Neuron (in vitro differentiated cells): ENCODE results near the gene SLC30A3.
A peak's percentile ranks its signal among the peaks of the same experiment; 100 is the strongest.

Experiments used
- H2AFZ ChIP-seq: one replicate; pipeline ENCODE4 v1.6.1; 2013; ENCODE audit warnings: low read depth, mild to moderate bottlenecking, inconsistent platforms, low read length, moderate library complexity
- H3K27me3 ChIP-seq: one replicate; pipeline ENCODE4 v1.6.1; 2013; ENCODE audit warnings: low read length; ENCODE audit not compliant: insufficient read depth
- H3K36me3 ChIP-seq: one replicate; pipeline ENCODE4 v1.6.1; 2013; ENCODE audit warnings: low read length; ENCODE audit not compliant: insufficient read depth
- H3K4me1 ChIP-seq: one replicate; pipeline ENCODE4 v1.6.1; 2013; ENCODE audit warnings: low read length; ENCODE audit not compliant: insufficient read depth
- H3K4me3 ChIP-seq: 2 replicates; pipeline ENCODE4 v1.5.1; 2013; ENCODE audit warnings: mild to moderate bottlenecking, low read length, moderate library complexity
- H3K9me3 ChIP-seq: one replicate; pipeline ENCODE4 v1.6.1; 2013; ENCODE audit warnings: low read length

The SLC30A3 gene

DNA sequence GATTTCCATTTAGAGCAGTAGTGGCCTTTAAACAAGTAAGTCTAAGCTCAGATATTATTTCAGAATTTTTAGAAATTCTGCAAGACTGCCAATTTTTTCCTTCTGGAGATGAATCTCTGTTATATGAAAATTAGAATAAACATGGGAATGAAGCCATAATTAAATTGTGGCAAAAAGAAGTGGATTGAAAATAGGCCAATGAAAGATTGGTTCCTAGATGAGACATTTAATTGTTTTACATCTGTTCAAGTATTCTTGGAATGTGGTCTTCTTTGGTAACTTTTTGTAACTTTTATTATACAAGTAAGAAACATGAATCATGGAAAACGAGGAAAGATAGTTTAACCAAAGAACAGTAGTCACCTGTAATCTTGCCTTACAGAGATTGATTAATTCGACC lies 35.3 kb downstream of the SLC30A3 start:
- peaks cover 67% of the 10 kb centered on the region for H3K36me3 ChIP-seq
- H3K4me1 ChIP-seq, result no peaks in the 10 kb centered on the region
- no peak overlapping the region for H3K4me3 ChIP-seq
- H2AFZ ChIP-seq, result no peak overlapping the region
- no peaks in the 10 kb centered on the region for H3K9me3 ChIP-seq
- H3K27me3 ChIP-seq, result no peaks in the 10 kb centered on the region

DNA sequence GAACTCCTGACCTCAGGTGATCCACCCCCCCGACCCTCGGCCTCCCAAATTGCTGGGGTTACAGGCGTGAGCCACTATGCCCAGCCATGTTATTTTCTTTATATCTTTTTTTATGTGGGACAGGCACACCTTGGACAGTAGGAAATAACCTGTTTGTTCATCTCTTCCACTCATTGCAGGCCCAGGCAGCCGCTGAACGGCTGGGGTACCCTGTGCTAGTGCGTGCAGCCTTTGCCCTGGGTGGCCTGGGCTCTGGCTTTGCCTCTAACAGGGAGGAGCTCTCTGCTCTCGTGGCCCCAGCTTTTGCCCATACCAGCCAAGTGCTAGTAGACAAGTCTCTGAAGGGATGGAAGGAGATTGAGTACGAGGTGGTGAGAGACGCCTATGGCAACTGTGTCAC lies 37.3 kb downstream of the SLC30A3 start:
- Histone ChIP-seq H2AFZ (no peak overlapping the region), H3K27me3 (no peaks in the 10 kb centered on the region), H3K36me3 (peaks cover 67% of the 10 kb centered on the region), H3K4me1 (no peaks in the 10 kb centered on the region), H3K9me3 (no peaks in the 10 kb centered on the region), H3K4me3 (no peak overlapping the region)

GRCh38 chr2:27223416-27223815 lies 39.4 kb downstream of the SLC30A3 start:
- H3K27me3 ChIP-seq, result no peaks in the 10 kb centered on the region
- no peaks in the 10 kb centered on the region for H3K4me1 ChIP-seq
- no peak overlapping the region for H2AFZ ChIP-seq
- H3K36me3 ChIP-seq, result peaks cover 77% of the 10 kb centered on the region
- H3K4me3 ChIP-seq, result no peak overlapping the region
- H3K9me3 ChIP-seq, result no peaks in the 10 kb centered on the region

GRCh38 chr2:27222407-27222806 lies 40.4 kb downstream of the SLC30A3 start:
- H3K36me3 ChIP-seq, result peaks cover 80% of the 10 kb centered on the region
- H2AFZ ChIP-seq, result no peak overlapping the region
- H3K4me1 ChIP-seq, result no peaks in the 10 kb centered on the region
- H3K27me3 ChIP-seq, result no peaks in the 10 kb centered on the region
- H3K9me3 ChIP-seq, result no peaks in the 10 kb centered on the region
- no peak overlapping the region for H3K4me3 ChIP-seq

DNA sequence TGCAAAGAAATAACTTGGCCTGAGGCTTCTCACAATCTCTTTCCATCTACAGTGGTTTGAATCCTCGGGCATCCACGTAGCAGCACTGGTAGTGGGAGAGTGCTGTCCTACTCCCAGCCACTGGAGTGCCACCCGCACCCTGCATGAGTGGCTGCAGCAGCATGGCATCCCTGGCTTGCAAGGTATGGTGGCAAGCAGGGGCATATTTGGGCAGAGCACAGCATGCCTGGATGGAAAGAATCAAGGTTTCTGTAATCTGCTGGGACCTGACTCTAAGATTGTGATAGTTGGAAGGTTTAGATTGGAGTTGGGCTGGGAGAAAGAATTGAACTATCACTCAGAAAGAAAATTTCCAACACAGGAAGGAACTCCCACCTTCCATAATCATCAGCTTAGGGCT lies 41.7 kb downstream of the SLC30A3 start:
- peaks cover 4% of the 10 kb centered on the region for H3K4me1 ChIP-seq
- no peaks in the 10 kb centered on the region for H3K9me3 ChIP-seq
- H2AFZ ChIP-seq, result no peak overlapping the region
- no peaks in the 10 kb centered on the region for H3K27me3 ChIP-seq
- no peak overlapping the region for H3K4me3 ChIP-seq
- H3K36me3 ChIP-seq, result peaks cover 74% of the 10 kb centered on the region

DNA sequence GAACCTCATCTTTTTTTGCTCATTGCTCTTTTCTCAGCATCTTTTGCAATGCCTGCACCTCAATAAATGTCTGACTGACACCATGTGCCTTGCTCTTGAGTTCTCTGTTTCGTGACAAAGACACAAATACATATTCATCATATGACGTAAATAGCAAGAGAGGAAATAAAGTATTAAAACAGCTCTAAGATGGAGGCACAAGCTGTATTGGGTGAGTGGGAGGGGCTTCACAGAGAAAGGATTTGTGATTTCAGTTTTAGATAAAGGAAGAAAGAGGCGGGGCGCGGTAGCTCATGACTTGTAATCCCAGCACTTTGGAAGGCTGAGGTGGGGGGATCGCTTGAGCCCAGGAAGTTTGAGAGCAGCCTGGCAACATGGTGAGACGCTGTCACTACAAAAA lies 42.8 kb downstream of the SLC30A3 start:
- Histone ChIP-seq H2AFZ (no peak overlapping the region), H3K27me3 (no peaks in the 10 kb centered on the region), H3K9me3 (no peaks in the 10 kb centered on the region), H3K36me3 (peaks cover 73% of the 10 kb centered on the region), H3K4me1 (peaks cover 4% of the 10 kb centered on the region), H3K4me3 (no peak overlapping the region)

DNA sequence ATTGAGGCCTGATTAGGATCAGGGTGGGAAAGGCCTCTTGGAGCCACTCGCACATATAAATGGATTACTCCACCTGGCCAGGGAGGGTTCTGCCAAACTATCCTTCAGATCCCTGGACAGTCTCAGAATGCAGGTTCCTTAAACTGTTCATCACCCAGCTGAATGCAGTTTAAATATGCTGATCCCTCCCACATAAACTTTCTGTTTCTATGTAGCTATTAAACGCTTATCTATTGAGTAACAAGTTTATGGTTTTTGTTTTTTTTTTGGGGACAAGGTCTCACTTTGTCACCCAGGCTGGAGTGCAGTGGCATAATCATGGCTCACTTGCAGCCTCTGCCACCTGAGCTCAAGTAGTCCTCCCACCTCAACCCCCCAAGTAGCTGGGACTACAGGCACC lies 43.8 kb downstream of the SLC30A3 start:
- Histone ChIP-seq H3K36me3 (peaks cover 68% of the 10 kb centered on the region), H3K4me3 (no peak overlapping the region)

DNA sequence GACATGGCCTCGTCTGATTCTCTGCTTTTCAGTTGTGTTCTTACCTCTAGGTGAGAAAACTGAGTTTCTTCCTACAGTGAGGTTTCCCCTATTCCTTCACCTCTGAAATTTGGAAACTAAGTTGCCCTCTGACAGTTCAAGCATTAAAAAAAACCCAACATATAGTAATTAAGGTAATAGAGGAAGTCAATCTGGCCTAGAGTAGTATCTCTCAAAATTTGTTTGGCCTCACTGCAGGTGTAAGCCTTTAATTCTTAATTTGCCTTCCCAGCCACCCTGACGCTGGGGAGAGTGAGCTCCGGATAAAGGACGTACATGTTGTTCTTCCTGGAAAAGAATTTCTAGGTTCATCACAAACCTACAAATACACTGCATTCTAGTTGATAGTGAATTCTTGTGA lies 44.2 kb downstream of the SLC30A3 start:
- no peak overlapping the region for H2AFZ ChIP-seq
- H3K36me3 ChIP-seq, result peaks cover 63% of the 10 kb centered on the region
- peaks cover 4% of the 10 kb centered on the region for H3K4me1 ChIP-seq
- H3K27me3 ChIP-seq, result no peaks in the 10 kb centered on the region
- H3K4me3 ChIP-seq, result no peak overlapping the region
- H3K9me3 ChIP-seq, result no peaks in the 10 kb centered on the region

More for the DNA sequence above, 43.8 kb downstream of the SLC30A3 start:
- Histone ChIP-seq H3K27me3 (no peaks in the 10 kb centered on the region), H3K4me1 (peaks cover 4% of the 10 kb centered on the region), H2AFZ (no peak overlapping the region), H3K9me3 (no peaks in the 10 kb centered on the region)

DNA sequence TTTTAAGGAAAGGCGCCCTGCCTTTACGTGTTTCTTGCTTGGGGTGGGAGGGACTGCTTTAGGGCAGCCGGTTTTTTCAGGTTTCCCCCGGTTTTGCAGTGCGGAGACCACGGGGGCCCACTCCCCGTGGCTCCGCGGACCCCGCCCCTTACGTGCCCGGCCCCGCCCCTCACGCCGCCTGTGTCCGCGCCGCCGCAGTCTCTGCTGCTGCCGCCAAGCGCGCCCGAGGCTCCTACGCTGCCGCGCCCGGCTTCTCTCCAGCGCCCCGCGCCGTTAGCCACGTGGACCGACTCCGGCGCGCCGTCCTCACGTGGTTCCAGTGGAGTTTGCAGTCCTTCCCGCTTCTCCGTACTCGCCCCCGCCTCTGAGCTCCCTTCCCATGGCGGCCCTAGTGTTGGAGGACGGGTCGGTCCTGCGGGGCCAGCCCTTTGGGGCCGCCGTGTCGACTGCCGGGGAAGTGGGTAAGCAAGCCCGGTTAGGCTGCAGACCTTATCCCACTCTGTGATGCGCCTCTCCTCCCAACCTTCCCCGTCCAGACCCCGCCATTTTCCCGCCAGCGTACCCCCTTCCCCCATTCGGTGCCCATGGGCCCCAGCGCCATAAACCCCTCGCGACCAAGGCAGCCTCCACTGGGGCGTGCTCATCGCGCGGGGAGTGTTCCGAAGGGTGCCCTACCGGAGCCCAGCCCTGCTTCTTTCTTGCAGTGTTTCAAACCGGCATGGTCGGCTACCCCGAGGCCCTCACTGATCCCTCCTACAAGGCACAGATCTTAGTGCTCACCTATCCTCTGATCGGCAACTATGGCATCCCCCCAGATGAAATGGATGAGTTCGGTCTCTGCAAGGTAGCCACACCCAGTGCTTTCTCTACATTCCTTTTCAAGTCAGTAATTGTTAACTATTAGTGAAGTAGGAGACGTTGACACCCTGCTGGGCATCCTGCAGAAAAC lies 45.4 kb downstream of the SLC30A3 start, which contains the start of gene CAD:
Gene CAD (plus strand): TSS at position 197 of the 949 bp plus-strand sequence. CDS start 183 bp downstream, at position 380.
- no peaks in the 10 kb centered on the region for H3K9me3 ChIP-seq
- H2AFZ ChIP-seq, result no peak within 1 kb of the TSS
- peak within 1 kb of the TSS; percentile 42 for H3K4me3 ChIP-seq
- peaks cover 55% of the 10 kb centered on the region for H3K36me3 ChIP-seq
- no peaks in the 10 kb centered on the region for H3K27me3 ChIP-seq
- H3K4me1 ChIP-seq, result peaks cover 11% of the 10 kb centered on the region

DNA sequence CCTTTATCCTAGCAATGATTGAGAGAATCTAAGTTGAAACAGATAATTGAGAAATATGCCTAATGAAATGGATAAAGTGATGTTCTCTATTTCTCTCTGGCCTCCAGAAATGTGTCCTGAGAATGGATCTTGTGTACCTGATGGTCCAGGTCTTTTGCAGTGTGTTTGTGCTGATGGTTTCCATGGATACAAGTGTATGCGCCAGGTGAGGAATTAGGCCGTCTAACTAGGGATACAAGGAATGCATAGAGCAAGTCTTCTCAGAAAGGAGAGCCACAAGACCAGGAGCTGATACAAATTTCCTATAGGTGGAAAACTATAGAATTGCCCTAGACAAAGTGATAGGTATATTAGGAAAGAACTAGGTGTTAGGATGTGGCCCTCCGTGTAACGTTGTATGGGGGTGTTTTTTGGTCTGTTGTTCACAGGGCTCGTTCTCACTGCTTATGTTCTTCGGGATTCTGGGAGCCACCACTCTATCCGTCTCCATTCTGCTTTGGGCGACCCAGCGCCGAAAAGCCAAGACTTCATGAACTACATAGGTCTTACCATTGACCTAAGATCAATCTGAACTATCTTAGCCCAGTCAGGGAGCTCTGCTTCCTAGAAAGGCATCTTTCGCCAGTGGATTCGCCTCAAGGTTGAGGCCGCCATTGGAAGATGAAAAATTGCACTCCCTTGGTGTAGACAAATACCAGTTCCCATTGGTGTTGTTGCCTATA lies 46.3 kb downstream of the SLC30A3 start:
- H3K36me3 ChIP-seq, result peaks cover 48% of the 10 kb centered on the region
- no peaks in the 10 kb centered on the region for H3K9me3 ChIP-seq
- H2AFZ ChIP-seq, result no peak overlapping the region
- H3K27me3 ChIP-seq, result no peaks in the 10 kb centered on the region
- peaks cover 11% of the 10 kb centered on the region for H3K4me1 ChIP-seq
- peak overlapping the region; percentile 11 for H3K4me3 ChIP-seq

DNA sequence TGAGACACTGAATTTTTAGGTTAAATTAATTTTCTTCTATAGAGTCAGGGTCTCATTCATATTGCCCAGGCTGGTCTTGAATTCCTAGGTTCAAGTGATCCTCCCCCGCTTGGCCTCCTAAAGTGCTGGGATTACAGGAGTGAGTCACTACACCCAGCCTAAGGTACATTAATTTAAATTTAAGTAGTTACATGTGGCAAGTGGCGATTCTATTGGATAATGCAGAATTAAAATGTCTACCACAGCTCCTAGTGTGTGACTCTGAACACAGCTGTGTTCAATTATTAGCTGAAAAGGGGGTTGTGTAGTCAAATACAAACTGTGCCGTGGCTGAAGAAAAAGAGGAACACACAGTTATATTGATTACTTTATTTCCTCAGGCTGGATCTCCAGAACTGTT lies 47.9 kb downstream of the SLC30A3 start:
- peaks cover 35% of the 10 kb centered on the region for H3K36me3 ChIP-seq
- H3K4me1 ChIP-seq, result peaks cover 11% of the 10 kb centered on the region
- no peak overlapping the region for H2AFZ ChIP-seq
- no peak overlapping the region for H3K4me3 ChIP-seq
- no peaks in the 10 kb centered on the region for H3K9me3 ChIP-seq
- H3K27me3 ChIP-seq, result no peaks in the 10 kb centered on the region

DNA sequence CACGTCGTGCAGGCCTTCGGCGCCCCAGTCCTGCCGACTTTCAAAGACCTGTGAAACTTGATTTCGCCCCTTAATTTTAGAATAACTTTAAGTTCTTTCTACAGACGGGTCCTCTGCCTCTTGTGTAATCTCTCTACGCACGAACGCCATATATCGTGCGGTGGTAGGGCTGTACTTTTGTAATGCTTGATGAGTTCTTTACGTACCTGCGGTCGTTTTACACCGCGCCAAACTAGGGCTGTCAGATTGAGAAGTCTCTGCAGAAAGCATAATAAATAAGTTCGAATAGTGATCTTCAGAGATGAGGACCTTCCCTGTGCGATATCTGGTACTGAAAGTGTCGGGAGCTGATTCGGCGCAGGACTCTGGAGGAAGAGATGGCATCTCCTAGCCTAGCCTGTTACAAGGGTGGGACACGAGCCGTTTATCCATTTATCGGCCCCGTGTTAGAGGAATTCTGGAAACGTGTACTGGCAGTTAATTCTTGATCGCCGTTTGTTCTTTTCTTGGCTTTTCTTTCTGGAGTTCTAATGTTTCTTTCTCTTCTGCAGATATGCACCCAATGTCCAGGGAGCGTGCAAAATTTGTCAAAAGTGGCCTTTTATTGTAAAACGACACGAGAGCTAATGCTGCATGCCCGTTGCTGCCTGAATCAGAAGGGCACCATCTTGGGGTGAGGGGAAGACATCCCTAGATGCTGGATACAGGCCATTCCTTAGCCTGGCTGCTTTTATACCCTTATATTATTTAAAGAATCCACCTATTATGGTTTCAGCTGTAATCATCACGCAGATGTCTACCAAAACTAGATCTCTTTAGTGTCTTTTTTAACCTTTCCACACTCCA lies 50.0 kb downstream of the SLC30A3 start:
- Histone ChIP-seq H3K4me1 (peaks cover 11% of the 10 kb centered on the region), H2AFZ (peak overlapping the region; percentile 79)

More for the DNA sequence above, 50.0 kb downstream of the SLC30A3 start:
- Histone ChIP-seq H3K9me3 (no peaks in the 10 kb centered on the region), H3K27me3 (no peaks in the 10 kb centered on the region), H3K36me3 (peaks cover 37% of the 10 kb centered on the region), H3K4me3 (peak overlapping the region; percentile 89)
